PC-3 (cell line): ENCODE results near the gene ELN. TPM values are rescaled to one million over a fixed set of nuclear protein-coding genes. Genes with fewer than 3 reads are reported as not detected.

Source experiments
- ATAC-seq: fragments of 200-7000 bp; cut with Tn5 transposase; 2 replicates; pipeline ENCODE4 v1.9.1; 2020; ENCODE audit warnings: mild to moderate bottlenecking, moderate library complexity
- BruUV-seq: library from RNA; stranded (reverse); fragments of 400-500 nt; replicated peaks from 2 replicates; lab custom pipeline; 2021; lab: Mats Ljungman, UMichigan
- CTCF ChIA-PET: fragments of 300-600 bp; sonication (Branson Sonifier 250); formaldehyde crosslinking; loops from one replicate; lab custom pipeline; 2022; ENCODE audit warnings: antibody characterized with exemption; lab: Charles Lee
- POLR2A ChIA-PET: fragments of 300-600 bp; sonication (Branson Sonifier 250); formaldehyde crosslinking; loops from one replicate; lab custom pipeline; 2022; ENCODE audit warnings: antibody characterized with exemption; ENCODE audit not compliant: unreplicated experiment; lab: Charles Lee
- DNase-seq: peaks from one replicate; pipeline ENCODE4 v3.0.0-alpha.2; 2015
- H2AFZ ChIP-seq: fragments of 300-600 bp; sonication (generic); 2 replicates; pipeline ENCODE4 v1.6.0; 2016; ENCODE audit warnings: antibody characterized with exemption, low read length
- H3F3A ChIP-seq: fragments of 300-600 bp; sonication (generic); one replicate; pipeline ENCODE4 v1.6.0; 2017; ENCODE audit warnings: antibody characterized with exemption, low read length, control low read depth, mild to moderate bottlenecking; ENCODE audit not compliant: unreplicated experiment
- H3K27ac ChIP-seq: fragments of 300-600 bp; sonication (generic); 2 replicates; pipeline ENCODE4 v1.5.1; 2016; ENCODE audit warnings: mild to moderate bottlenecking, low read length
- H3K27me3 ChIP-seq: fragments of 300-600 bp; sonication (generic); 2 replicates; pipeline ENCODE4 v1.6.1; 2016; ENCODE audit warnings: low read length, mixed read lengths
- H3K36me3 ChIP-seq: fragments of 300-600 bp; sonication (generic); 2 replicates; pipeline ENCODE4 v1.6.1; 2016; ENCODE audit warnings: low read depth, mixed run types, low read length, mixed read lengths
- H3K4me1 ChIP-seq: fragments of 300-600 bp; sonication (generic); 2 replicates; pipeline ENCODE4 v1.5.1; 2016; ENCODE audit warnings: low read length; ENCODE audit not compliant: insufficient read depth
- H3K4me2 ChIP-seq: fragments of 300-600 bp; sonication (generic); 2 replicates; pipeline ENCODE4 v1.6.0; 2016; ENCODE audit warnings: low read length
- H3K4me3 ChIP-seq: fragments of 300-600 bp; sonication (generic); 2 replicates; pipeline ENCODE4 v1.5.1; 2016; ENCODE audit warnings: mild to moderate bottlenecking, low read length, mixed read lengths
- H3K79me2 ChIP-seq: fragments of 300-600 bp; sonication (generic); 2 replicates; pipeline ENCODE4 v1.6.1; 2017; ENCODE audit warnings: low read length, mixed read lengths
- H3K9ac ChIP-seq: fragments of 300-600 bp; sonication (generic); 2 replicates; pipeline ENCODE4 v1.6.0; 2016; ENCODE audit warnings: mild to moderate bottlenecking, low read length
- H3K9me2 ChIP-seq: fragments of 300-600 bp; sonication (generic); replicated peaks from 2 replicates; pipeline ENCODE4 v1.6.1; 2016; ENCODE audit warnings: mixed run types, low read length, mixed read lengths
- H3K9me3 ChIP-seq: fragments of 300-600 bp; sonication (generic); 2 replicates; pipeline ENCODE4 v1.6.1; 2016; ENCODE audit warnings: low read length, mixed read lengths
- H4K20me1 ChIP-seq: fragments of 300-600 bp; sonication (generic); 2 replicates; pipeline ENCODE4 v1.6.1; 2016; ENCODE audit warnings: low read length, mixed read lengths
- CTCF ChIP-seq: fragments of 300-600 bp; sonication (generic); conservative IDR thresholded peaks from 2 replicates; pipeline ENCODE4 v1.5.1; 2017; ENCODE audit warnings: antibody characterized with exemption, low read depth, mild to moderate bottlenecking, low read length
- EZH2 ChIP-seq: fragments of 300-600 bp; sonication (generic); IDR thresholded peaks from one replicate; pipeline ENCODE4 v1.6.1; 2017; ENCODE audit warnings: antibody characterized with exemption, mild to moderate bottlenecking, low read length; ENCODE audit not compliant: unreplicated experiment
- EZH2phosphoT487 ChIP-seq: fragments of 300-600 bp; sonication (generic); IDR thresholded peaks from 2 replicates; pipeline ENCODE4 v1.6.1; 2018; ENCODE audit warnings: mild to moderate bottlenecking, antibody characterized with exemption, low read length, borderline replicate concordance
- intact Hi-C: fragments of 100-400 bp; cut with micrococcal nuclease; formaldehyde crosslinking; loops from 2 replicates; pipeline ENCODE4 v1.9.0; 2023
- total RNA-seq: library from RNA; depleted of rRNA; stranded (reverse); fragments of >200 nt; gene quantifications from 2 replicates; pipeline ENCODE4 v1.2.3, GENCODE V29; 2014

ELN gene
- total RNA-seq, 1 experiment from 2014 or later, result 0.07 TPM

DNA sequence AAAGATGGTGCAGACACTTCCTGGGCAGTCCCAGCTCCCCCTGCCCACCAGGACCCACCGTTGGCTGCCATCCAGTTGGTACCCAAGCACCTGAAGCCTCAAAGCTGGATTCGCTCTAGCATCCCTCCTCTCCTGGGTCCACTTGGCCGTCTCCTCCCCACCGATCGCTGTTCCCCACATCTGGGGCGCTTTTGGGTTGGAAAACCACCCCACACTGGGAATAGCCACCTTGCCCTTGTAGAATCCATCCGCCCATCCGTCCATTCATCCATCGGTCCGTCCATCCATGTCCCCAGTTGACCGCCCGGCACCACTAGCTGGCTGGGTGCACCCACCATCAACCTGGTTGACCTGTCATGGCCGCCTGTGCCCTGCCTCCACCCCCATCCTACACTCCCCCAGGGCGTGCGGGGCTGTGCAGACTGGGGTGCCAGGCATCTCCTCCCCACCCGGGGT, 41.1 kb downstream of the ELN start:
- Histone ChIP-seq H3K36me3 (no peaks in the 10 kb centered on the region), H2AFZ (no peak overlapping the region), H3K27ac (no peak overlapping the region), H4K20me1 (no peaks in the 10 kb centered on the region), H3K4me1 (no peaks in the 10 kb centered on the region), H3K27me3 (no peaks in the 10 kb centered on the region), H3K9me3 (no peaks in the 10 kb centered on the region), H3K4me3 (no peak overlapping the region), H3K9ac (no peak overlapping the region), H3F3A (no peaks in the 10 kb centered on the region), H3K4me2 (no peak overlapping the region), H3K9me2 (no peaks in the 10 kb centered on the region), H3K79me2 (no peaks in the 10 kb centered on the region)
- TF ChIP-seq EZH2phosphoT487, result no peak
- no peak for TF ChIP-seq EZH2
- no peak for TF ChIP-seq CTCF
- DNase-seq, result no peak
- no peak for ATAC-seq
- intact Hi-C loops, result loop anchor here (5.0 kb wide), 1 partner anchor 113 kb away; no protein-coding TSS in a partner anchor
- POLR2A ChIA-PET, result no interaction called here
- no TSS peak for BruUV-seq
- CTCF ChIA-PET, result interaction anchor here (0.6 kb wide), 1 partner anchor 137 kb away, joined by 3 read pairs; no protein-coding TSS in a partner anchor

GRCh38 chr7:74069790-74070618, 42.0 kb downstream of the ELN start:
- ChIA-PET CTCF (interaction anchor here (0.6 to 0.9 kb wide), 2 partner anchors 9 to 136 kb away, joined by 3 to 4 read pairs; no protein-coding TSS in a partner anchor), POLR2A (interaction anchor here (0.6 kb wide), 1 partner anchor 248 kb away, joined by 4 read pairs; no protein-coding TSS in a partner anchor)

More at GRCh38 chr7:74069790-74070618, 42.0 kb downstream of the ELN start:
- no TSS peak for BruUV-seq
- no peak for TF ChIP-seq EZH2phosphoT487
- no peak for TF ChIP-seq CTCF
- no peak for TF ChIP-seq EZH2
- Histone ChIP-seq H3K9me3 (no peaks in the 10 kb centered on the region), H3K4me3 (no peak overlapping the region), H3K27ac (no peak overlapping the region), H3K27me3 (no peaks in the 10 kb centered on the region), H3K9me2 (no peaks in the 10 kb centered on the region), H3K9ac (no peak overlapping the region), H3K36me3 (no peaks in the 10 kb centered on the region), H4K20me1 (no peaks in the 10 kb centered on the region), H3K4me1 (no peaks in the 10 kb centered on the region), H3K4me2 (no peak overlapping the region), H2AFZ (no peak overlapping the region), H3F3A (no peaks in the 10 kb centered on the region), H3K79me2 (no peaks in the 10 kb centered on the region)
- DNase-seq (no peak), ATAC-seq (no peak)
- intact Hi-C loops, result loop anchor here (5.0 kb wide), 1 partner anchor 112 kb away; no protein-coding TSS in a partner anchor
